Endometrial microvascular endothelial cells (primary cell): Measurements from ENCODE around the gene CTU2. TPM values are rescaled to one million over a fixed set of nuclear protein-coding genes. Genes with fewer than 3 reads are reported as not detected.

Source experiments
- in situ Hi-C: cut with HindIII; loops from 2 replicates; pipeline ENCODE4 v1.10.0; 2017; ENCODE audit warnings: low sequenced_read_pairs, low pct_unique_long_range_greater_than_20kb; ENCODE audit errors: inconsistent ontology term
- total RNA-seq: library from RNA; depleted of rRNA; stranded (reverse); fragments of >200 nt; gene quantifications from one replicate; pipeline ENCODE4 v1.2.3, GENCODE V29; 2015; ENCODE audit errors: inconsistent ontology term

The CTU2 gene
- total RNA-seq, 1 donor from 2014 or later: 21.9 TPM

GRCh38 chr16:88722784-88723506 is 16.6 kb downstream of the CTU2 start:
- in situ Hi-C loops: no loop called here

GRCh38 chr16:88723507-88723887 is 17.2 kb downstream of the CTU2 start:
- in situ Hi-C loops: no loop called here

GRCh38 chr16:88723911-88724310 is 17.6 kb downstream of the CTU2 start:
- in situ Hi-C loops: no loop called here

- in situ Hi-C loops: no loop called here
These were observed 18.7 kb downstream of the CTU2 start for GRCh38 chr16:88724855-88725555.

GRCh38 chr16:88725609-88726407 is 19.5 kb downstream of the CTU2 start:
- in situ Hi-C loops: no loop called here

GRCh38 chr16:88726408-88726749 is 20.1 kb downstream of the CTU2 start:
- in situ Hi-C loops: no loop called here

- in situ Hi-C loops: no loop called here
These were observed 20.7 kb downstream of the CTU2 start for GRCh38 chr16:88726981-88727380.

- in situ Hi-C loops: no loop called here
These were observed 21.6 kb downstream of the CTU2 start for GRCh38 chr16:88727871-88728270.

GRCh38 chr16:88730632-88731607 is 24.6 kb downstream of the CTU2 start:
- in situ Hi-C loops: no loop called here

GRCh38 chr16:88731699-88732098 is 25.4 kb downstream of the CTU2 start:
- in situ Hi-C loops: no loop called here

- in situ Hi-C loops: no loop called here
These were observed 26.1 kb downstream of the CTU2 start for GRCh38 chr16:88732172-88732960.

- in situ Hi-C loops: no loop called here
These were observed 26.6 kb downstream of the CTU2 start for GRCh38 chr16:88732961-88733294.

- in situ Hi-C loops: no loop called here
These were observed 27.5 kb downstream of the CTU2 start for GRCh38 chr16:88733630-88734360.

- in situ Hi-C loops: no loop called here
These were observed 28.0 kb downstream of the CTU2 start for GRCh38 chr16:88734361-88734728.

GRCh38 chr16:88735121-88735520 is 28.8 kb downstream of the CTU2 start:
- in situ Hi-C loops: no loop called here

- in situ Hi-C loops: no loop called here
These were observed 29.3 kb downstream of the CTU2 start for GRCh38 chr16:88735616-88736015.

- in situ Hi-C loops: no loop called here
These were observed 29.8 kb downstream of the CTU2 start for GRCh38 chr16:88736088-88736487.

GRCh38 chr16:88736496-88736895 is 30.2 kb downstream of the CTU2 start:
- in situ Hi-C loops: no loop called here
